ENCODE measurements around the gene GSTM3.
"Not testable (repeated sequence)": the region's sequence is repeated elsewhere in the genome, so short reads cannot be mapped to it uniquely, and the experiment has no call there.

The GSTM3 gene

DNA sequence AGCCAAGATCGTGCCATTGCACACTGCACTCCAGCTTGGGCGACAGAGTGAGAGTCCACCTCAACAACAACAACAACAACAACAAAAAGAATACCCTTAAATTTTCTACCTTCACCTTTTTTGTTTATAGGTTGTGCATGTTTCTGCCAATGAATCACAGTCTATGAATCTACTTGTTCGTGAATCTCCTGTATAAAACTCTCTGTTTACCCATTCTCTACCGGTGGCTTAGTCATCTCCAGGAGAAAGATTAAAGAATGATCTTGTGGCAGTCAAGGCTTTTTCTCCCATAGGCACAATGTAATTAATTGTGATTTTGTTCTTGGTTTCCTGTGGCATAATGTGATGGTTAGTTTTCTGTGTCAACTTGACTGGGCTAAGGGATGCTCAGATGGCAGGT lies 43.0 kb downstream of the GSTM3 start:
- DNase-seq (ENCODE audit: low spot score), result not testable (repeated sequence)

DNA sequence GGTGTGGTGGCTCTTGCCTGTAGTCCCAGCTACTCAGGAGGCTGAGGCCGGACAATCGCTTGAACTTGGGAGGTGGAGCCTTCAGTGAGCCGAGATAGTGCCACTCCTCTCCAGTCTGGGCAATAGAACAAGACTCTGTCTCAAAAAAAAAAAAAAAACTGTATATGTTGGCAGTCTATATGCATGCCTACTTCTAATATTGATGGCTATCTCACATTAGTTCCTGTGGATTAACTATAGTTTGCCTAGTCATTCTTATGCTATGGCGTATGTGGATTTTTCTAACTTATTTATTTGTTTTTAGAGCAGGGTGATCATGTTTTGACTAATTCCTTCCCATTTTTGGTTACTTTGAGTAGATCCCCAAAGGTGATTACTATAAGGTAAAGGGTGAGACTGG lies 43.8 kb downstream of the GSTM3 start:
- no peak for DNase-seq (ENCODE audit: low spot score)

DNA sequence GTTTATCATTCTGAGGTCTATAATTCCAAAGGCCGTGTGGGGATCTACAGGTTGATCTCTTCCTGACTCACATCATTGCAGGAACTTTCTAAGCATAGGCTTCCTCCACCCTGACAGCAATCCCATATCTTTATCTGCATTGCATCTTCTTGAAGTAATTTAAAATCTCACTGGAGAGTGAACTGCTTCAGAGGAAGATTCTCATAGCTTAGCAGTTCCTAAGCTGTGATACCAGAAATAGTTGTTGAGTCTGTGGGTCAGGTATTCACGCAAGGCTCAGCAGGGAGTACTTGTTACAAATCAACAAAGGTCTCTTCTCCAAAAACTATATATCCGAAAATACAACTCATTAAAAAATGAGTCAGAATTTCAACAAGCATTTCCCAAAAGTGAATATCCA lies 45.7 kb downstream of the GSTM3 start:
- not testable (repeated sequence) for DNase-seq (ENCODE audit: low spot score)

DNA sequence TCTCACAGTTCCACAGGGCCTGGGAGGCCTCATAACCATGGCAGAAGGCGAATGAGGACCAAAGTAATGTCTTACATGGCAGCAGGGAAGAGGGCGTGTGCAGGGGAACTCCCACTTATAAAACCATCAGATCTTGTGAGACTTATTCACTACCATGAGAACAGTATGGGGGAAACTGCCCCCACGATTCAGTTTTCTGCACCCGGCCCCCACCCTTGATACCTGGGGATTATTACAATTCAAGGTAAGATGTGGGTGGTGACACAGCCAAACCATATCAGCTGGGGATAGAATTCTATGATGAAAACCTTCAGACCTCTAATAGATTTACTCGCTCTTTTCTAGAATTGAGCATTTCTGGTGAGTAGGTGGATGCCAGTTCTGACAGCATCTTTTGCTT lies 46.4 kb downstream of the GSTM3 start:
- not testable (repeated sequence) for DNase-seq (ENCODE audit: low spot score)

DNA sequence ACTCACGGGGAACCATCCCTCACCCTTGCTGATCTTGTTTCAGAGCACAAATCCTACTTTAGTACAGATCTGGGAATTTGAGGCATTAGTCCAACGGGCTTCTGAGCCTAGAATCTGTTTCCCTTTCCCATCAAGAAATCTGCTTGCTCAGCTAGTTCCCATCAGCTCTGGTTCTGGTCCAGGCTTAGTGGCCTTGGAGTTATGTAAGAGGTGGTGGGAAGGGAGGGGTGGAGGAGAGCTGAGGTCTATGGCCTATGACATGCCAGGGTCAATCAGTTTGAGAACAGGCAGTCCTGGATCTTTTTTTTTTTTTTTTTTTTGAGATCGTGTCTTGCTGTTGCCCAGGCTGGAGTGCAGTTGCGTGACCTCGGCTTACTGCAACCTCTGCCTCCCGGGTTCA lies 49.1 kb downstream of the GSTM3 start:
- no peak for DNase-seq (ENCODE audit: low spot score)

DNA sequence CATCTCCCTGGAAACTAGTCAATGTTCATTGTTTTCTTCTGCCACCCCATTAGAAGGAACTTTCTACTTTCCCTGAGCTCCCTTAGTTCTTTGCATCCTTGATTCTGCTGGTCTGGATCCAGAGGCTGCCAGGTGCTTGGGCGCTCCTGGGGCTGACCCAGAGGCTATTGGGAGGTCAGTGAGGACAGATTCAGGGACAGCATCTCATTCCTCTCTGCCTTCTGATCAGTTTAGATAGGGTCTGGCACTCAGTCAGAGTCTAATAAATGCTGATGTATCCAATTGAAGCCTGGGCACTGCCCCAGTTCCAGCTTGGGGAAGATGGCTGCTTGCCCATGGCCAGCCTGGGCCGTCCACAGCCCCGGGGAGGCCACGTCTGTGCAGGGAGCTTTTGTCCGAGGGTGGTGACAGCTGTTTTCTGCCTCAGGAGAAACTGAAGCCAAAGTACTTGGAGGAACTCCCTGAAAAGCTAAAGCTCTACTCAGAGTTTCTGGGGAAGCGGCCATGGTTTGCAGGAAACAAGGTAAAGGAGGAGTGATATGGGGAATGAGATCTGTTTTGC lies 50.9 kb downstream of the GSTM3 start:
- no peak for DNase-seq (ENCODE audit: low spot score)

DNA sequence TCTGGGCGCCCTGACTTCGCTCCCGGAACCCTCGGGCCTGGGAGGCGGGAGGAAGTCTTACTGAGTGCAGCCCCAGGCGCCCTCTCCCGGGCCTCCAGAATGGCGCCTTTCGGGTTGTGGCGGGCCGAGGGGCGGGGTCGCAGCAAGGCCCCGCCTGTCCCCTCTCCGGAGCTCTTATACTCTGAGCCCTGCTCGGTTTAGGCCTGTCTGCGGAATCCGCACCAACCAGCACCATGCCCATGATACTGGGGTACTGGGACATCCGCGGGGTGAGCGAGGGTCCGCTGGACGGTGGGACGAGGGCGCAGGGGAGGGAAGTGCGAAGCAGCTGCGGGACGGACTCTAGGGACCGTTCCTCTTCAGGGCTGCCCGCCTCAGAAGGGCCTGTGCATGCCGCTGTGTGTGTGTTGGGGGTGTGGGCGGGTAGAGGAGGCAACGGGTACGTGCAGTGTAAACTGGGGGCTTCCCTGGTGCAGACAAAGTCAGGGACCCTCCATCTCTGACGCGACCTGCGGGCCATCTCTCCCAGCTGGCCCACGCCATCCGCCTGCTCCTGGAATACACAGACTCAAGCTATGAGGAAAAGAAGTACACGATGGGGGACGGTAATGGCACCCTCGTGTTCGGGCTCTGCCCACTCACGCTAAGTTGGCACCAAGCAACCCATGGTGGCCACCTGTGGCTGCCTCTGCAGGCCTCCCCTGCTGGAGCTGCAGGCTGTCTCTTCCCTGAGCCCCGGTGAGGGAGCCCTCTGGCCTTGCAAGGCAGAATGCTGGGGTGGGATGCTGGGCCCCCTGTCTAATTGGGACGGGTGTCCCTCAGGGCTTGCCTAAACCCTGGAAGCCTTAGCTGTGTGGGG lies 53.0 kb downstream of the GSTM3 start, which contains the start of gene GSTM1:
Gene GSTM1 (plus strand): TSS at position 177 of the 859 bp plus-strand sequence. CDS start 57 bp downstream, at position 234.
- DNase-seq (ENCODE audit: low spot score), result no peak

DNA sequence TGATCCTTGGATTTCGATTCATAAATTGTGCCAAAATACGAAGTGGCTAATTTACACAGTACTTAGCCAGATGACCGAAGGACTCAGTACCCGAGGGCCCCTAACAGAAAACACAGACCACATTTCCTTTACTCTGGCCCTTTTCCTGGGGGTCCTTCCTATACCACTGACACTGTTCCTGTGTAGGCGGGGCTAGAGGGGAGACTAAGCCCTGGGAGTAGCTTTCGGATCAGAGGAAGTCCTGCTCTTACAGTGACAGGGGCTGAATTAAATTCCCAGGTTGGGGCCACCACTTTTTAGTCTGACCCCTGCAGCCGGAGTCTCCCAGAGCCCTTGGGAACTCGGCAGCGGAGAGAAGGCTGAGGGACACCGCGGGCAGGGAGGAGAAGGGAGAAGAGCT lies 53.7 kb downstream of the GSTM3 start:
- not testable (repeated sequence) for DNase-seq (ENCODE audit: low spot score)

DNA sequence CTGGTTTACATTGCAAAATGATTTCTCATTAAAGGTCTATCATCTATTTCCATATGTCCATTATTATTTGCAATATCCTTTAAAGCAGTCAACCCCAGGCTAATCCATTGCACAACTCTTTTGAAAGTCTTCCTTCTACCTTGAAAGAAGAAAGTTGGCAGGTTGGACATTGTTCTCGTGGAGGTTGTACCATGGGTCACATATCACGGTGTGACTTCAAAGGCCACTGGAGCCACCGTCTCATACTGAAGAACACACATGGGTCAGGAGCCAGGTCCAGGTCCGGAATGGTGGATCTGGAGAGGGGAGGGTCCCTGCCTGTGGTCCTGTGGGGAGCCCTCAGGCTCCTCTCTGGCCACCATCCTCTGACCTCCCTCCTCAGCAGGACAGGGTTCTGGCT lies 54.9 kb downstream of the GSTM3 start:
- not testable (repeated sequence) for DNase-seq (ENCODE audit: low spot score)

DNA sequence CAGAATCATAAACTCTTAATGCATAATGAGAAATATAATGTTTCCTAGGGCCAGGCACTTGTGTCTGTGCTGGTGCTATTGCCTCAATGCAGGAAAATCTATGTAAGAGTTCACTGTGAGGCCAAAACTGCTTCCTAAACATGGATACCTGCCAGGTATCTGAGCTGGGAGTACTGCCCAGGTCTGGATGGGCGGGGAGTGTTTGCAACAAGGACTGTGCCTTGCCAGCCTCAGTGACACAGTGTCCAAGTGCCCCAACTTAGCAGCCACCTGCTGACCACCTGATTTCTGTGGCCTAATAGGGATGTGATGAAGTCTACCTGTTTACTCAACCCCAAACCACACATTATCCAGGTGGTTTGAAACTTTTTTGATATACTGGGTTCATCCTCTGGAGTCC lies 55.4 kb downstream of the GSTM3 start:
- DNase-seq (ENCODE audit: low spot score), result not testable (repeated sequence)

DNA sequence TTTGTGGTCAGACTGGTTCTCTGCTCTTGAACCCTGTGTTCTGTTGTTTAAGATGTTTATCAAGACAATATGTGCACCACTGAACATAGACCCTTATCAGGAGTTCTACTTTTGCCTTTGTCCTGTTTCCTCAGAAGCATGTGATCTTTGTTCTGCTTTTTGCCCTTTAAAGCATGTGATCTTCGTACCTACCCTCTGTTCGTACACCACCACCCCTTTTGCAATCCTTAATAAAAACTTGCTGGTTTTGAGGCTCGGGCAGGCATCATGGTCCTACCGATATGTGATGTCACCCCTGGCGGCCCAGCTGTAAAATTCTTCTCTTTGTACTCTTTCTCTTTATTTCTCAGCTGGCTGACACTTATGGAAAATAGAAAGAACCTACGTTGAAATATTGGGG lies 56.1 kb downstream of the GSTM3 start:
- not testable (repeated sequence) for DNase-seq (ENCODE audit: low spot score)

Data from activated CD4-positive, alpha-beta T cell treated with anti-CD3 and anti-CD28 coated beads, Interleukin-2, Interleukin-4, amounts not matched to agents 100 ng/mL and 50 ng/mL, durations not matched to agents 16 hours and 8 hours (primary cell).